MCF 10A (cell line): ENCODE data around the gene SPTSSA. TPM values are rescaled to one million over a fixed set of nuclear protein-coding genes. Genes with fewer than 3 reads are reported as not detected.

Experiments used
- BruUV-seq: library from RNA; stranded (reverse); fragments of 400-500 nt; replicated peaks from 2 replicates; lab custom pipeline; 2021; lab: Mats Ljungman, UMichigan
- CTCF ChIA-PET: fragments of 300-600 bp; sonication (Branson Sonifier 250); formaldehyde crosslinking; extraction: SDS; loops from one replicate; lab custom pipeline; 2021; ENCODE audit warnings: antibody characterized with exemption, inconsistent platforms; lab: Yijun Ruan, JAX
- POLR2A ChIA-PET: fragments of 300-600, 350-650 bp; sonication (Branson Sonifier 250); formaldehyde crosslinking; extraction: SDS; loops from one replicate; lab custom pipeline; 2020; ENCODE audit warnings: antibody characterized with exemption, inconsistent platforms; lab: Yijun Ruan, JAX
- DNase-seq: peaks from one replicate; pipeline ENCODE4 v3.0.0-alpha.2; 2018; ENCODE audit not compliant: unreplicated experiment
- H3K27ac Mint-ChIP-seq: one replicate; pipeline ENCODE4 v1.8.0; 2022; ENCODE audit warnings: mild to moderate bottlenecking, low read depth, mixed read lengths; ENCODE audit not compliant: unreplicated experiment
- H3K27me3 Mint-ChIP-seq: one replicate; pipeline ENCODE4 v1.8.0; 2022; ENCODE audit warnings: mixed read lengths; ENCODE audit not compliant: insufficient read depth, unreplicated experiment
- H3K36me3 Mint-ChIP-seq: one replicate; pipeline ENCODE4 v1.8.0; 2022; ENCODE audit warnings: mild to moderate bottlenecking, moderate library complexity, mixed read lengths; ENCODE audit not compliant: insufficient read depth, unreplicated experiment
- H3K4me1 Mint-ChIP-seq: one replicate; pipeline ENCODE4 v1.8.0; 2022; ENCODE audit warnings: mixed read lengths; ENCODE audit not compliant: insufficient read depth, unreplicated experiment
- H3K4me3 Mint-ChIP-seq: one replicate; pipeline ENCODE4 v1.8.0; 2022; ENCODE audit warnings: mild to moderate bottlenecking, moderate library complexity, mixed read lengths; ENCODE audit not compliant: unreplicated experiment
- H3K9me3 Mint-ChIP-seq: one replicate; pipeline ENCODE4 v1.8.0; 2022; ENCODE audit warnings: mixed read lengths; ENCODE audit not compliant: unreplicated experiment
- CTCF ChIP-seq: fragments of 200-600 bp; IDR thresholded peaks from one replicate; pipeline ENCODE4 v1.8.0; 2022; ENCODE audit warnings: antibody characterized with exemption, mild to moderate bottlenecking; ENCODE audit not compliant: unreplicated experiment
- intact Hi-C: fragments of 100-400 bp; cut with micrococcal nuclease; formaldehyde crosslinking; loops from 2 replicates; pipeline ENCODE4 v1.14.1; 2022
- total RNA-seq: library from RNA; stranded (reverse); gene quantifications from 2 replicates; pipeline ENCODE4 v1.2.3, GENCODE V29; 2022

SPTSSA gene
- total RNA-seq, 1 experiment from 2014 or later, result 30.5 TPM

GRCh38 chr14:34474187-34474679, 12.2 kb upstream of the SPTSSA start:
- Mint-ChIP-seq H3K36me3 (no peaks in the 10 kb centered on the region), H3K27me3 (no peaks in the 10 kb centered on the region), H3K9me3 (no peaks in the 10 kb centered on the region), H3K4me3 (no peak overlapping the region), H3K4me1 (no peaks in the 10 kb centered on the region), H3K27ac (no peak overlapping the region)
- ChIA-PET CTCF (interaction anchor here (0.6 to 0.9 kb wide), 2 partner anchors 149 to 787 kb away, joined by 3 to 5 read pairs; no protein-coding TSS in a partner anchor), POLR2A (interaction anchor here (0.6 to 1.3 kb wide), 2 partner anchors 23 to 66 kb away, joined by 3 to 5 read pairs; no protein-coding TSS in a partner anchor)
- intact Hi-C loops, result no loop called here
- BruUV-seq, result no TSS peak
- TF ChIP-seq CTCF, result no peak
- DNase-seq, result no peak

DNA sequence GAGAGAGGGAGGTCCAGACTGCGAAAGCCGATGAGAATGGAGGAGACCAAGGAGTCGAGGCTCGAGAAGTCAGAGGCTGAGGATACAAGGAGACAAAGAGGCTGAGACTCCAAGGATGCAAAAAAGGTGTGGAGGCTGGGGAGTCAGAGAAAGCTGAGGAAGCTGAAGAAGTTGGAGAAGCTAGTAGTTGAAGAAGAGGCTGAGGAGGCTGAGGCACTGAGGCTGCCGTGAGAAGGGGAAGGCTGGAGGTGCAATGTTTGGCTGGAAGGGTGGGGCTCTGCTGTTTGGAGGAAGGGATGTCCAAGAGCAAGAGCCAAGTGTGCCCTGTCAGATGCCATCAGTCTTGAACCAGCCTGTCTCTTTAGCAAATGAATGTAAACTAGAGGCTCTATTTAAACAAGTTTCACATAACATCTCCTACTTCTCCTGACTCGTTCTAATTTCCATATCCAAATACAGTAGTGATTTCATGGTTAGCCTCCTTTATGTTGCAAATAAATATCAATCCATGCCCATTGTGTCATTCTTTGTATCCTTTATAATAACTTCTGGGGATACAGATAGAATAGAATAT, 10.8 kb upstream of the SPTSSA start:
- Mint-ChIP-seq H3K27ac (no peak overlapping the region), H3K4me1 (no peaks in the 10 kb centered on the region), H3K9me3 (no peaks in the 10 kb centered on the region), H3K4me3 (no peak overlapping the region), H3K36me3 (no peaks in the 10 kb centered on the region), H3K27me3 (no peaks in the 10 kb centered on the region)
- intact Hi-C loops, result no loop called here
- no peak for DNase-seq
- TF ChIP-seq CTCF, result no peak
- POLR2A ChIA-PET, result interaction anchor here (0.6 to 1.3 kb wide), 2 partner anchors 12 to 24 kb away, joined by 4 to 5 read pairs; no protein-coding TSS in a partner anchor
- CTCF ChIA-PET, result interaction anchor here (0.5 to 0.7 kb wide), 2 partner anchors 64 to 101 kb away, joined by 3 to 4 read pairs; no protein-coding TSS in a partner anchor
- no TSS peak for BruUV-seq

DNA sequence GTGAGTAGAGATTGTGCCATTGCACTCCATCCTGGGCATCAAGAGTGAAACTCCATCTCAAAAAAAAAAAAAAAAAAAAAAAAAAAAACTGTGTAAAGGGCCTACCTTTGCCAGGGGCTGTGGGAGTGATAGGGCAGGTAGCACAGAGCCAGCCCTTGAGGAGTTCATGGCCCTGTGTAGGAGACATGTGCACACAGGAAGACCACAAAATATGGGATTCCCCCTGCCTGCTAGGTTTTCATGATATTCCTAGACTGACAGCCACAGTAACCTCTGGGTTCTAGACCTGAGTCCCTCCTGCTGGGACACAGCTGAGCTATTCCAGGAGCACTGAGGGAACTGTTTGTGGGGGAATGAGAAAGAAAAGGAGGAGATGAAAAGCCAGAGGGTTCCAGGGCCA, 8.3 kb upstream of the SPTSSA start:
- intact Hi-C loops, result no loop called here
- no TSS peak for BruUV-seq
- H3K4me1 Mint-ChIP-seq, result no peaks in the 10 kb centered on the region
- no peaks in the 10 kb centered on the region for H3K36me3 Mint-ChIP-seq
- no peak for DNase-seq
- no peak overlapping the region for H3K27ac Mint-ChIP-seq
- H3K27me3 Mint-ChIP-seq, result no peaks in the 10 kb centered on the region
- no peaks in the 10 kb centered on the region for H3K9me3 Mint-ChIP-seq
- CTCF ChIA-PET, result no interaction called here
- POLR2A ChIA-PET, result no interaction called here
- H3K4me3 Mint-ChIP-seq, result no peak overlapping the region
- TF ChIP-seq CTCF, result no peak

DNA sequence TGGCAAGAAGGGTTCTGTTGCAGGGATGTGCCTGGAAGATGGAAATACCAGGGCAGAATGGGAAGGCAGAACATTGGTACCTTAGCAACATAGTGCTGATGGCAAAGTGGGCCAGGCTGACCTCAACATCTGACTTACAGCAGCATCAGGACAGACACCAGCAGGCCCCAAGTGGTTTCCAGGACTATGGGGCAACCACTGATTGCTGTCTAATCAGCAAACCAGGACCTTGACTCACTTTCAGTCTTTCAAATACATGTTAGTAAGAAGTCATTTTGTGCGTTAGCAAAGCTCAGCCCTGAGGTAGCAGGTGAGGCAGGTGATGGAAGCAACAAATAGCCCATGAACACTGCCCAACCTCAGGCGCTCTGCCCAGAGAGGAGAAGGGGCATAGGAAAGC, 4.7 kb upstream of the SPTSSA start:
- POLR2A ChIA-PET, result no interaction called here
- H3K9me3 Mint-ChIP-seq, result no peaks in the 10 kb centered on the region
- no peak overlapping the region for H3K4me3 Mint-ChIP-seq
- CTCF ChIA-PET, result no interaction called here
- no peak for TF ChIP-seq CTCF
- intact Hi-C loops, result no loop called here
- BruUV-seq, result no TSS peak
- no peaks in the 10 kb centered on the region for H3K27me3 Mint-ChIP-seq
- H3K36me3 Mint-ChIP-seq, result no peaks in the 10 kb centered on the region
- no peak overlapping the region for H3K27ac Mint-ChIP-seq
- H3K4me1 Mint-ChIP-seq, result peaks cover 8% of the 10 kb centered on the region
- no peak for DNase-seq
